Measurements from ENCODE around the gene SDE2.

- TF ChIP-seq RAD21 (IDR thresholded peaks at IDR 0.05; ENCODE audit: low read length) (no peak), CTCF (conservative IDR thresholded peaks at IDR 0.05; ENCODE audit: low read depth, low read length) (no peak), MXI1 (IDR thresholded peaks at IDR 0.05; ENCODE audit: borderline replicate concordance, low read depth, low read length) (no peak), BHLHE40 (IDR thresholded peaks at IDR 0.05; ENCODE audit: low read depth, low read length) (no peak)
Observed at GRCh38 chr1:225972344-225973152, 26.6 kb downstream of the SDE2 start.

All from IMR-90 (cell line).